GM20000 (cell line): ENCODE data around the gene OR51I2.

Experiments used
- DNase-seq: peaks from one replicate; pipeline ENCODE4 v3.0.0; 2012; ENCODE audit warnings: low spot score
- CTCF ChIP-seq: IDR thresholded peaks from 2 replicates; pipeline ENCODE4 v1.5.1; 2012; ENCODE audit warnings: mild to moderate bottlenecking, control low read depth; ENCODE audit errors: extremely low read depth, missing control alignments

Gene OR51I2

DNA sequence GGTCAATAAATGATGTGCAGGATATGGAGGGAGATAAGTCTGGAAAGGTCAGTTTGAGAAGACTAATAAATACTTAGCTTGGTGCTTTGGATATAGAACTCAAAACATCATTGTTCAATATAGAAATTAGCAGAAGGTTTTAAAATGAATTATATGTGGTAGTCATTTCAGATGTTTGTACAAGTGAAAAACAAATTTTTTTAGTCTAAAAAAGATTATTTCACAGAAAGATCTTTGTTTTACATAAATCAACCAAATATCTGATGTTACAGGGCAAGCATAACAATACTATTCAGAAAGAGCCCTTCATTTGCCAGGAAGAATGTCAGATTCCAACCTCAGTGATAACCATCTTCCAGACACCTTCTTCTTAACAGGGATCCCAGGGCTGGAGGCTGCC, 39.3 kb downstream of the OR51I2 start, which contains the start of gene OR52D1:
TSS of gene OR52D1 (plus strand) at position 301 of the 400 bp plus-strand sequence. CDS start at position 323, 22 bp downstream.
- no peak for DNase-seq
- TF ChIP-seq CTCF, result no peak

DNA sequence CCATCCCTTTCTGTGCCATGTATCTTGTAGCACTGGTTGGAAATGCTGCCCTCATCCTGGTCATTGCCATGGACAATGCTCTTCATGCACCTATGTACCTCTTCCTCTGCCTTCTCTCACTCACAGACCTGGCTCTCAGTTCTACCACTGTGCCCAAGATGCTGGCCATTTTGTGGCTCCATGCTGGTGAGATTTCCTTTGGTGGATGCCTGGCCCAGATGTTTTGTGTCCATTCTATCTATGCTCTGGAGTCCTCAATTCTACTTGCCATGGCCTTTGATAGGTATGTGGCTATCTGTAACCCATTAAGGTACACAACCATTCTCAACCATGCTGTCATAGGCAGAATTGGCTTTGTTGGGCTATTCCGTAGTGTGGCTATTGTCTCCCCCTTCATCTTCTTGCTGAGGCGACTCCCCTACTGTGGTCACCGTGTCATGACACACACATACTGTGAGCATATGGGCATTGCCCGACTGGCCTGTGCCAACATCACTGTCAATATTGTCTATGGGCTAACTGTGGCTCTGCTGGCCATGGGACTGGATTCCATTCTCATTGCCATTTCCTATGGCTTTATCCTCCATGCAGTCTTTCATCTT, 39.8 kb downstream of the OR51I2 start:
- DNase-seq, result no peak
- no peak for TF ChIP-seq CTCF

DNA sequence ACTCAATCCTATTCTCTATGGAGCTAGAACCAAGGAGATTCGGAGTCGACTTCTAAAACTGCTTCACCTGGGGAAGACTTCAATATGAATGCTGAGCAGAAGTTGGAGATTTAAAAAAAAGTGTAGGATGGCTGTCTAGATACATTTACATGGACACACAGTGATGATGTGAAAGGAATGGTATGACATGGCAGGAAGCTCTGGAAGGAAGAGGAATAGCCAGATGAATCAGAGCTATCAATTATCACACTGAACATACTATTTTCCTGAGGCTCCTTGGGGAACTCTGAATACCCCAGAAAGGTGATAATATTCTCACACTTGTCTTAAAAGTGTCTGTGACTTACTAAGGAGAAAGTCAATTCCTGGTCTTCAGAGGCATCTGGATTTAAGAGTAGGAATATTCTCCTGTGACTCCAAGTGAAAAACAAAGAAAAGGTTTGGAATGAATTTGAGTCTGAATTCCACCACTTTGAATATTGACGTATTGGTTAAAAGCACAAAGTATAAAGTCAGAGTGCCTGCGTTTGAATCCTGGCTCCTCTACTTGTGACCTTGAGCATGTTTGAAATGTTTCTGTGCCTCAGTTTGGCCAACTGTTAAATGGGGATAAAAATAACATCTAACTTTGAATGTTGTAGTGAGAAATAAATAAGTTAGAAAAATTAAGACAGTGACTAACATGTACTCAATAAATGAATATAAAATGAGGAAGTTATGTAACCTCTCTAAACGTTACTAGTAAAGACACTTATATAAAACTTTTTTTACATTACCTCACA, 40.6 kb downstream of the OR51I2 start:
- TF ChIP-seq CTCF, result no peak
- no peak for DNase-seq

GRCh38 chr11:5499671-5500070, 50.5 kb downstream of the OR51I2 start:
- TF ChIP-seq CTCF, result no peak
- no peak for DNase-seq

DNA sequence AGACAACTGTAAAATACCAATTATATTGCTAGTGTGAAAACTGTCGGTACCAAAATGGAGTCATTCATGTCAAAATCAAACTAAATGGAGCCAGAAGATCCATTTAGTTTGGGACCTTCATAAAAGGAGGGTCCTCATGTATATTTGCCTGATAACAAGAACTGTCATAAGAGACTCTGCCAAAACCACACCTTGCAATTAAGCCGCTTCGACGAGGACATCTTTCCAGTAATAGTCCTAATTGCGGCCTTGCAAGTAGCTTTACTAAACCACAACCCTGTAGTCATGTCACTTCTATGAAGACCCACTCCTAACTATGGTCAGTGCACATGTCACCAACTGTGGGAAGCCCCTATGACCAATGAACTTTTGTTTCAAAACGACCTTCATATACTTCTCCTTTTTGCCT, 51.3 kb downstream of the OR51I2 start:
- no peak for DNase-seq
- TF ChIP-seq CTCF, result no peak

- TF ChIP-seq CTCF, result no peak
- DNase-seq, result no peak
These were observed 55.3 kb downstream of the OR51I2 start for GRCh38 chr11:5504403-5504921.

GRCh38 chr11:5505363-5506048, 56.4 kb downstream of the OR51I2 start:
- TF ChIP-seq CTCF, result no peak
- DNase-seq, result no peak
